SU-DHL-6 (cell line): ENCODE results near the gene CALCR.

Experiments used
- CTCF ChIP-seq: fragments of 200-600 bp; sonication (generic); IDR thresholded peaks from one replicate; pipeline ENCODE4 v1.5.1; 2017; ENCODE audit warnings: antibody characterized with exemption, mild to moderate bottlenecking, low read length, moderate library complexity; ENCODE audit not compliant: insufficient read depth, poor library complexity, severe bottlenecking
- EZH2phosphoT487 ChIP-seq: fragments of 200-600 bp; sonication (generic), shearing (Covaris generic); conservative IDR thresholded peaks from 2 replicates; pipeline ENCODE4 v1.6.1; 2018; ENCODE audit warnings: mild to moderate bottlenecking, antibody characterized with exemption, low read length, moderate library complexity, mixed read lengths

DNA sequence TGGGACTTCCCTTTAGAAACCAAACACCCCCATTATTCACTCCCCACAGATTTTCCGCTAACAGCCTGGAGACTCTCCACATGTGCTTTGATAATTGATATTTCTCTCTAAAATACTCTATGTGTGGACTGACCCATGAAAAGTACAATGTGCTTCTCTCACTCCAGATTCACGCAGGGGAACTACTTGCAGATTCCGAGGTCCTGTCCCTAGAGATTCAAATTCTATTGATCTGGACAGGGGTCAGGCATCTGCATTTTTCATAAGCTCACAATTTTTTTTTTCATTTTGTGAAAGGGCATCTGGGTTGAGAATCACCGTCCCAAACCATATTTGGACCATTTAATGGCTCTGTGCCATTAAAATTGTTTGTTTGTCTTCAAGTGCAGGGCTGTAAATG, 98.7 kb downstream of the CALCR start:
- TF ChIP-seq CTCF (no peak), EZH2phosphoT487 (no peak)
